ENCODE results near the gene PRUNE2. TPM values are rescaled to one million over a fixed set of nuclear protein-coding genes. Genes with fewer than 3 reads are reported as not detected.

The PRUNE2 gene
- total RNA-seq, 1 experiment from 2014 or later: 0.59 TPM

GRCh38 chr9:76789840-76790239 lies 116.1 kb downstream of the PRUNE2 start:
- Histone ChIP-seq H3K27ac (ENCODE audit: low read depth, low read length) (no peak overlapping the region), H3K79me2 (ENCODE audit: insufficient read depth, low read length) (no peaks in the 10 kb centered on the region), H3K9me2 (ENCODE audit: insufficient read depth) (no peaks in the 10 kb centered on the region), H2AFZ (ENCODE audit: low read depth, low read length, poor library complexity, severe bottlenecking) (no peak overlapping the region), H4K20me1 (ENCODE audit: insufficient read depth) (no peaks in the 10 kb centered on the region), H3K4me1 (ENCODE audit: control insufficient read depth in 1 of 2, insufficient read depth in 2 of 2, low read length in 2 of 2) (no peaks in the 10 kb centered on the region), H3K9me3 (ENCODE audit: control insufficient read depth in 1 of 2, insufficient read depth in 1 of 2, low read depth in 1 of 2, low read length in 2 of 2) (no peaks in the 10 kb centered on the region), H3K36me3 (ENCODE audit: control insufficient read depth in 1 of 2, insufficient read depth in 2 of 2, low read length in 2 of 2) (no peaks in the 10 kb centered on the region), H3K9ac (ENCODE audit: low read length) (no peak overlapping the region), H3K4me2 (ENCODE audit: low read length) (no peak overlapping the region), H3K4me3 (replicated peaks in 1 of 2; ENCODE audit: low read depth in 1 of 2, low read length in 2 of 2) (no peak overlapping the region), H3K27me3 (ENCODE audit: insufficient read depth, low read length) (no peaks in the 10 kb centered on the region)
- ATAC-seq: no peak
- intact Hi-C loops (cut with micrococcal nuclease): no loop called here
- DNase-seq (ENCODE audit: low read depth, low spot score): no peak
- POLR2A ChIA-PET: no interaction called here
- no peak for TF ChIP-seq SP1 (IDR thresholded peaks at IDR 0.05; ENCODE audit: low read depth)
- no peak for TF ChIP-seq POLR2AphosphoS5 (IDR thresholded peaks at IDR 0.05; ENCODE audit: low read depth, low read length)
- no peak for TF ChIP-seq MAX (IDR thresholded peaks at IDR 0.05)
- no peak for TF ChIP-seq TCF7L2 (IDR thresholded peaks at IDR 0.05; ENCODE audit: borderline replicate concordance, extremely low read depth, insufficient read depth, insufficient read length)
- no peak for TF ChIP-seq ELF1 (IDR thresholded peaks at IDR 0.05; ENCODE audit: borderline replicate concordance, low read depth)
- BruUV-seq (replicated peaks): no TSS peak
- CTCF ChIA-PET: no interaction called here
- RAD21 ChIA-PET (ENCODE audit: low non-redundant PET in 1 of 2, low total read pairs in 2 of 2, uncharacterized antibody in 2 of 2, unreplicated experiment in 2 of 2): no interaction called here

- ChIA-PET POLR2A (no interaction called here), RAD21 (ENCODE audit: low non-redundant PET in 1 of 2, low total read pairs in 2 of 2, uncharacterized antibody in 2 of 2, unreplicated experiment in 2 of 2) (no interaction called here), CTCF (no interaction called here)
- Histone ChIP-seq H3K4me2 (ENCODE audit: low read length) (no peak overlapping the region), H3K27ac (ENCODE audit: low read depth, low read length) (no peak overlapping the region), H2AFZ (ENCODE audit: low read depth, low read length, poor library complexity, severe bottlenecking) (no peak overlapping the region), H3K4me3 (replicated peaks in 1 of 2; ENCODE audit: low read depth in 1 of 2, low read length in 2 of 2) (no peak overlapping the region), H3K27me3 (ENCODE audit: insufficient read depth, low read length) (no peaks in the 10 kb centered on the region), H3K9ac (ENCODE audit: low read length) (no peak overlapping the region), H3K9me3 (ENCODE audit: control insufficient read depth in 1 of 2, insufficient read depth in 1 of 2, low read depth in 1 of 2, low read length in 2 of 2) (no peaks in the 10 kb centered on the region), H3K9me2 (ENCODE audit: insufficient read depth) (no peaks in the 10 kb centered on the region), H3K79me2 (ENCODE audit: insufficient read depth, low read length) (no peaks in the 10 kb centered on the region), H3K4me1 (ENCODE audit: control insufficient read depth in 1 of 2, insufficient read depth in 2 of 2, low read length in 2 of 2) (no peaks in the 10 kb centered on the region), H4K20me1 (ENCODE audit: insufficient read depth) (no peaks in the 10 kb centered on the region), H3K36me3 (ENCODE audit: control insufficient read depth in 1 of 2, insufficient read depth in 2 of 2, low read length in 2 of 2) (no peaks in the 10 kb centered on the region)
- ATAC-seq: no peak
- no TSS peak for BruUV-seq (replicated peaks)
- DNase-seq (ENCODE audit: low read depth, low spot score): no peak
- no peak for TF ChIP-seq ZNF274 (IDR thresholded peaks at IDR 0.05; ENCODE audit: low read depth, low read length)
- TF ChIP-seq SP1 (IDR thresholded peaks at IDR 0.05; ENCODE audit: low read depth): no peak
- intact Hi-C loops (cut with micrococcal nuclease): no loop called here
Measured at GRCh38 chr9:76787677-76788076, 118.2 kb downstream of the PRUNE2 start.

Data from HCT116 (cell line).